SK-N-SH (cell line): Measurements from ENCODE around the gene ZNF516.

Source experiments
- CTCF ChIP-seq: fragments of 200-600 bp; sonication (generic); IDR thresholded peaks from 2 replicates; pipeline ENCODE4 v1.6.1; 2017; ENCODE audit warnings: antibody characterized with exemption, mild to moderate bottlenecking, moderate library complexity
- EZH2phosphoT487 ChIP-seq: fragments of 200-600 bp; sonication (generic); IDR thresholded peaks from 2 replicates; pipeline ENCODE4 v1.6.1; 2017; ENCODE audit warnings: low read depth, mixed run types, mild to moderate bottlenecking, antibody characterized with exemption, moderate library complexity, borderline replicate concordance
- POLR2AphosphoS5 ChIP-seq: IDR thresholded peaks from 2 replicates; pipeline ENCODE4 v1.6.1; 2012; ENCODE audit warnings: low read depth, low read length
- RCOR1 ChIP-seq: fragments of 150-350 bp; IDR thresholded peaks from 2 replicates; pipeline ENCODE4 v1.6.1; 2017; ENCODE audit warnings: antibody characterized with exemption, low read length
- REST ChIP-seq: IDR thresholded peaks from 2 replicates; pipeline ENCODE4 v1.6.1; 2012; ENCODE audit warnings: mild to moderate bottlenecking, low read depth, low read length, moderate library complexity
- RXRA ChIP-seq: IDR thresholded peaks from 2 replicates; pipeline ENCODE4 v1.4.0; 2012; ENCODE audit warnings: low read depth, mild to moderate bottlenecking, borderline replicate concordance
- TCF12 ChIP-seq: IDR thresholded peaks from 2 replicates; pipeline ENCODE4 v1.4.0; 2012

DNA sequence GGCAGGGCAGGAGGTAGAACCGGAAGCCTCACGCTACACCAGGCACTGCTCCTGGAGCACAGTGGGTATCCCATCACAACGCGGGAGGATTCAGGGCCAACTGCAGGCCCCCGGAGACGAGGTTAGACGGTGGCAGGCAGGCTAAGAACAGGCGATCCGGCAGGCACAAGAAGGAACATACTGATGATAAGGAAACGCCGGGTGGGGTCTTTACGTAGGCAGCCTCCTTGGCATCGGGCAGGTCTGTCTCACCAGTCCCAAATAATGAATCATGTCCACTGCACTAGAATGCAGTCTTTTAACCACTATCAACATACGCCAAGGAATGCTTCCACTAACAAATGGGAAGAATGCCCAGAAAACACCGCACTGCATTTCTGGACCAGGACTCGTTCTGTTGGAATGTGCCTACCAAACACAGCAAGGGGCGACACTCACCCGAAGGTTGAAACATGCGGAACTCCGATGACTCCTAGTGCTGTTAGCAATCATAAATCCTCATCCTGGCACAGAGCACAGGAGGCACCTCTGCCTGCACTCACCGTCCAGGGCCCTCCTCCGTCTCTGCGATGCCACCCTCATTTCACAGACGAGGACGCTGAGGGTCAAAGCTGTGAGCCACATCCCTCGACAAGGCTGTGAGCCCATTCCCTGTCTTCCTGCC, 35.2 kb downstream of the ZNF516 start:
- peak; percentile 77 for TF ChIP-seq TCF12
- TF ChIP-seq RCOR1 = no peak
- TF ChIP-seq CTCF = peak; percentile 10; the same call in 1 of the 2 replicates
- TF ChIP-seq RXRA = no peak
- peak; percentile 63; the same call in 1 of the 2 replicates for TF ChIP-seq POLR2AphosphoS5
- no peak for TF ChIP-seq EZH2phosphoT487
- TF ChIP-seq REST = no peak
